Endodermal cell (in vitro differentiated cells): ENCODE measurements around the gene LYPLA2. TPM values are rescaled to one million over a fixed set of nuclear protein-coding genes. Genes with fewer than 3 reads are reported as not detected.

ENCODE experiments used
- DNase-seq: peaks from one replicate; pipeline ENCODE4 v3.0.0-alpha.2; 2017
- H3K27ac ChIP-seq: 2 replicates; pipeline ENCODE4 v1.5.1; 2013; ENCODE audit warnings: mild to moderate bottlenecking, low read depth, low read length, moderate library complexity
- H3K27me3 ChIP-seq: 2 replicates; pipeline ENCODE4 v1.6.1; 2013; ENCODE audit warnings: mild to moderate bottlenecking, low read length, moderate library complexity; ENCODE audit not compliant: insufficient read depth, control insufficient read depth, poor library complexity, severe bottlenecking
- H3K36me3 ChIP-seq: 2 replicates; pipeline ENCODE4 v1.7.0; 2013; ENCODE audit warnings: mild to moderate bottlenecking, low read length, moderate library complexity; ENCODE audit not compliant: control insufficient read depth, insufficient read depth
- H3K4me1 ChIP-seq: one replicate; pipeline ENCODE4 v1.7.0; 2013; ENCODE audit warnings: low read length; ENCODE audit not compliant: control insufficient read depth, insufficient read depth
- H3K4me3 ChIP-seq: 2 replicates; pipeline ENCODE4 v1.5.1; 2013; ENCODE audit warnings: mild to moderate bottlenecking, low read length, moderate library complexity
- H3K9ac ChIP-seq: 2 replicates; pipeline ENCODE4 v1.6.1; 2013; ENCODE audit warnings: mild to moderate bottlenecking, low read length, moderate library complexity; ENCODE audit not compliant: poor library complexity, severe bottlenecking; ENCODE audit errors: extremely low read depth
- H3K9me3 ChIP-seq: 2 replicates; pipeline ENCODE4 v1.6.1; 2013; ENCODE audit warnings: mild to moderate bottlenecking, low read length, moderate library complexity; ENCODE audit not compliant: control insufficient read depth
- H3K27ac Mint-ChIP-seq: 2 replicates; pipeline ENCODE4 v1.8.0; 2020; ENCODE audit warnings: mixed read lengths
- H3K27me3 Mint-ChIP-seq: 2 replicates; pipeline ENCODE4 v1.8.0; 2021; ENCODE audit warnings: mild to moderate bottlenecking, mixed read lengths; ENCODE audit not compliant: insufficient read depth
- H3K36me3 Mint-ChIP-seq: 2 replicates; pipeline ENCODE4 v1.8.0; 2020; ENCODE audit warnings: low read depth, mixed read lengths
- H3K4me1 Mint-ChIP-seq: 2 replicates; pipeline ENCODE4 v1.8.0; 2020; ENCODE audit warnings: mixed read lengths
- H3K4me3 Mint-ChIP-seq: 2 replicates; pipeline ENCODE4 v1.8.0; 2020; ENCODE audit warnings: mild to moderate bottlenecking, moderate library complexity, mixed read lengths
- H3K9me3 Mint-ChIP-seq: 2 replicates; pipeline ENCODE4 v1.8.0; 2020; ENCODE audit warnings: mild to moderate bottlenecking, mixed read lengths
- CTCF ChIP-seq: fragments of 200-600 bp; sonication (generic); conservative IDR thresholded peaks from 2 replicates; pipeline ENCODE4 v1.5.0; 2021; ENCODE audit warnings: antibody characterized with exemption, mild to moderate bottlenecking
- WGBS, 2 experiments: methylation state at CpG; one replicate each; pipeline versions ENCODE4 v1.1.5 to v1.1.7; 2013; ENCODE audit warnings: missing lambda C conversion rate in 2 of 2, mixed read lengths in 1 of 2; ENCODE audit not compliant: insufficient coverage in 1 of 2, insufficient read length in 1 of 2; 5-methylcytosine and 5-hydroxymethylcytosine counted together
- long read RNA-seq, 4 experiments: library from polyadenylated mRNA in 2 of 4; library from RNA in 1 of 4; library from capped mRNA in 1 of 4; stranded (forward) in 3 of 4; unstranded in 1 of 4; transcript quantifications; one replicate each; pipeline ENCODE4 v2.0.0, GENCODE V29; 2020 to 2021; ENCODE audit warnings: inconsistent platforms in 1 of 4
- polyA plus RNA-seq, 2 experiments: library from polyadenylated mRNA; stranded (reverse); fragments of 50-300 nt; gene quantifications; one replicate each; pipeline ENCODE4 v1.2.3, GENCODE V29; 2013
- total RNA-seq, 2 donors: library from RNA; stranded (reverse); fragmentation: NEBNext Ultra II Directional in 1 of 2; extraction: Animal tissue kit (Norgen Biotek cat#: 25700) in 1 of 2; gene quantifications; 2 replicates in 1 of 2; 3 replicates in 1 of 2; pipeline ENCODE4 v1.2.1, GENCODE V29; 2021

LYPLA2 gene
- total RNA-seq = 100 to 1,000 TPM; 103 to 107 TPM
- polyA plus RNA-seq (2013, experiment 1 of 2) = 60.2 TPM
- polyA plus RNA-seq (2013, experiment 2 of 2) = 61.5 TPM
- long read RNA-seq, experiment 1, transcript LYPLA2-205 (10 exons, 1,810 nt) = major isoform, 11 of 78 reads
- long read RNA-seq, experiment 1, partial matches to known transcripts = 13 of 78 reads
- long read RNA-seq, experiment 1, other reads (novel, unspliced or antisense) = 52 of 78 reads
- long read RNA-seq, experiment 2, transcript LYPLA2-205 (10 exons, 1,810 nt) = major isoform, 304 of 340 reads
- long read RNA-seq, experiment 2, partial matches to known transcripts = 8 of 340 reads
- long read RNA-seq, experiment 2, other reads (novel, unspliced or antisense) = 23 of 340 reads
- long read RNA-seq, experiment 3, transcript LYPLA2-202 (8 exons, 1,072 nt) = minor isoform, 7 of 570 reads
- long read RNA-seq, experiment 3, transcript LYPLA2-205 (10 exons, 1,810 nt) = major isoform, 491 of 570 reads
- long read RNA-seq, experiment 3, partial matches to known transcripts = 27 of 570 reads
- long read RNA-seq, experiment 3, other reads (novel, unspliced or antisense) = 43 of 570 reads
- long read RNA-seq, experiment 4, transcript LYPLA2-205 (10 exons, 1,810 nt) = major isoform, 493 of 543 reads
- long read RNA-seq, experiment 4, partial matches to known transcripts = 14 of 543 reads
- long read RNA-seq, experiment 4, other reads (novel, unspliced or antisense) = 29 of 543 reads

GRCh38 chr1:23790696-23791515 is at the start of gene LYPLA2:
Gene LYPLA2 (plus strand): TSS chr1:23791145. CDS start chr1:23792683, 1,538 bp downstream.
- no peak within 1 kb of the TSS for H3K27ac ChIP-seq
- H3K4me1 ChIP-seq = peaks cover 4% of the 10 kb centered on the region
- peak within 1 kb of the TSS; percentile 77 for H3K9ac ChIP-seq
- peak; percentile 97 for DNase-seq
- TF ChIP-seq CTCF = no peak
- peak within 1 kb of the TSS; percentile 98 for H3K4me3 ChIP-seq
- H3K4me3 Mint-ChIP-seq = peak within 1 kb of the TSS; percentile 98
- 1 to 2% methylated on average over 20 to 47 of the region's 47 CpGs for WGBS, 2 experiments
- peaks cover 36% of the 10 kb centered on the region for H3K36me3 Mint-ChIP-seq
- peak within 1 kb of the TSS; percentile 95 for H3K27ac Mint-ChIP-seq
- H3K27me3 ChIP-seq = no peaks in the 10 kb centered on the region
- no peaks in the 10 kb centered on the region for H3K27me3 Mint-ChIP-seq
- no peaks in the 10 kb centered on the region for H3K9me3 Mint-ChIP-seq
- H3K9me3 ChIP-seq = no peaks in the 10 kb centered on the region
- H3K36me3 ChIP-seq = peaks cover 45% of the 10 kb centered on the region
- peaks cover 12% of the 10 kb centered on the region for H3K4me1 Mint-ChIP-seq

- Mint-ChIP-seq H3K36me3 (peaks cover 12% of the 10 kb centered on the region), H3K27me3 (no peaks in the 10 kb centered on the region), H3K27ac (no peak overlapping the region), H3K9me3 (no peaks in the 10 kb centered on the region), H3K4me3 (no peak overlapping the region), H3K4me1 (peaks cover 22% of the 10 kb centered on the region)
- Histone ChIP-seq H3K27ac (no peak overlapping the region), H3K27me3 (no peaks in the 10 kb centered on the region), H3K4me3 (no peak overlapping the region), H3K9me3 (no peaks in the 10 kb centered on the region), H3K4me1 (peaks cover 2% of the 10 kb centered on the region), H3K9ac (no peak overlapping the region), H3K36me3 (peaks cover 7% of the 10 kb centered on the region)
- DNase-seq = no peak
- 93 to 100% methylated on average over 3 to 5 of the region's 5 CpGs for WGBS, 2 experiments
- no peak for TF ChIP-seq CTCF
Observed at GRCh38 chr1:23741609-23742008, 49.3 kb upstream of the LYPLA2 start.

GRCh38 chr1:23742670-23743286 is 48.2 kb upstream of the LYPLA2 start:
- peak overlapping the region; percentile 81 for H3K4me3 Mint-ChIP-seq
- Histone ChIP-seq H3K4me1 (peaks cover 2% of the 10 kb centered on the region), H3K36me3 (peaks cover 19% of the 10 kb centered on the region), H3K9me3 (no peaks in the 10 kb centered on the region), H3K9ac (peak overlapping the region; percentile 61), H3K27me3 (no peaks in the 10 kb centered on the region), H3K4me3 (peak overlapping the region; percentile 98), H3K27ac (no peak overlapping the region)
- DNase-seq = peak; percentile 89
- peak overlapping the region; percentile 61 for H3K27ac Mint-ChIP-seq
- WGBS, 2 experiments = 17 to 26% methylated on average over 13 to 28 of the region's 28 CpGs
- peaks cover 15% of the 10 kb centered on the region for H3K36me3 Mint-ChIP-seq
- no peak for TF ChIP-seq CTCF
- no peaks in the 10 kb centered on the region for H3K27me3 Mint-ChIP-seq
- H3K9me3 Mint-ChIP-seq = no peaks in the 10 kb centered on the region
- H3K4me1 Mint-ChIP-seq = peaks cover 22% of the 10 kb centered on the region
